HG03196 (cell line): ENCODE results near the gene MRPL4.
A peak's percentile ranks its signal among the peaks of the same experiment; 100 is the strongest.
"Not testable (repeated sequence)": the region's sequence is repeated elsewhere in the genome, so short reads cannot be mapped to it uniquely, and the experiment has no call there.

Experiments used
- ATAC-seq: cut with Tn5 transposase; IDR thresholded peaks from one replicate; pipeline ENCODE4 v1.9.1; 2021; ENCODE audit not compliant: unreplicated experiment

MRPL4 gene

GRCh38 chr19:10228920-10229319 lies 23.1 kb upstream of the MRPL4 start:
- ATAC-seq, result no peak

- no peak for ATAC-seq
Measured at GRCh38 chr19:10230173-10230860, 21.7 kb upstream of the MRPL4 start.

GRCh38 chr19:10230861-10231611 lies 21.0 kb upstream of the MRPL4 start, which contains the start of gene S1PR2:
Gene S1PR2 (minus strand): TSS chr19:10231331. CDS start chr19:10224905, 6,426 bp downstream.
- peak; percentile 37 for ATAC-seq

GRCh38 chr19:10231612-10232228 lies 20.3 kb upstream of the MRPL4 start:
- no peak for ATAC-seq

- no peak for ATAC-seq
Measured at GRCh38 chr19:10233946-10234345, 18.1 kb upstream of the MRPL4 start.

GRCh38 chr19:10235003-10235402 lies 17.0 kb upstream of the MRPL4 start:
- ATAC-seq, result no peak

GRCh38 chr19:10235409-10235808 lies 16.6 kb upstream of the MRPL4 start:
- ATAC-seq, result not testable (repeated sequence)

- no peak for ATAC-seq
Measured at GRCh38 chr19:10237702-10238101, 14.3 kb upstream of the MRPL4 start.

- no peak for ATAC-seq
Measured at GRCh38 chr19:10238172-10238783, 13.7 kb upstream of the MRPL4 start.

- not testable (repeated sequence) for ATAC-seq
Measured at GRCh38 chr19:10241826-10242449, 10.1 kb upstream of the MRPL4 start.

- no peak for ATAC-seq
Measured at GRCh38 chr19:10243606-10244005, 8.4 kb upstream of the MRPL4 start.

GRCh38 chr19:10245189-10245939 lies 6.7 kb upstream of the MRPL4 start:
- no peak for ATAC-seq

- ATAC-seq, result no peak
Measured at GRCh38 chr19:10246511-10246910, 5.5 kb upstream of the MRPL4 start.

- no peak for ATAC-seq
Measured at GRCh38 chr19:10252707-10253106, 693 bp downstream of the MRPL4 start.

- no peak for ATAC-seq
Measured at GRCh38 chr19:10254244-10254643, 2.2 kb downstream of the MRPL4 start.

GRCh38 chr19:10255358-10255757 lies 3.3 kb downstream of the MRPL4 start:
- no peak for ATAC-seq

GRCh38 chr19:10256551-10256950 lies 4.5 kb downstream of the MRPL4 start:
- no peak for ATAC-seq

GRCh38 chr19:10256970-10257615 lies 5.1 kb downstream of the MRPL4 start:
- ATAC-seq, result no peak

- ATAC-seq, result no peak
Measured at GRCh38 chr19:10258080-10258710, 6.2 kb downstream of the MRPL4 start.
